Stomach (tissue), 4 donors: ENCODE data around the gene ASIC2.

Experiments
- POLR2A ChIP-seq, 4 donors: fragments of 450-650 bp; IDR thresholded peaks; one replicate each; pipeline ENCODE4 v1.6.1; 2016; ENCODE audit warnings: antibody characterized with exemption in 4 of 4, control low read depth in 2 of 4, mild to moderate bottlenecking in 1 of 4, moderate library complexity in 1 of 4
- TF ChIP-seq, protein P1 (sequence below), 7 experiments: fragments of 450-650 bp in 4 of 7; fragments of 200-600 bp in 3 of 7; sonication (generic) in 3 of 7; IDR thresholded peaks; one replicate each; pipeline ENCODE4 v1.5.1; 2016 to 2019; ENCODE audit warnings: antibody characterized with exemption in 7 of 7, control low read depth in 2 of 7, mild to moderate bottlenecking in 1 of 7

DNA sequence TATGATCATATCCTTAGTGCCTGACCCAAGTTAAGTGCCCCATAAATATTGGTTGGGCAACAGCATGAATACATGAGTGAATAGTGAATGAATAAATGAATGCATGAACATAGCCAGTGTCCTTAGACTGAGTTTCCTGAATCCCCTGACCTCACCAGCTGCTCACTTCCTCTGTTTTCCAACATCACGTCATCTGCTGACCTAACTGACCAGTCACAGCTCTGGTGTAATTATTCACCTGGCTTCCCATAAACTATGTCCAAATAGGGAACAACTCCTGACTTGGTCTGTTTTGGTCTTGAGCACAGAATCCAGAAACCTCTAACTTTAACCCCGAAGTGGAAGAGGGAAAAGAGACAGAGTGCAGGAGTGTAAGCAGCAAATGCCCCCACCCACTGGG is 83.4 kb downstream of the ASIC2 start:
- TF ChIP-seq, protein P1, sequence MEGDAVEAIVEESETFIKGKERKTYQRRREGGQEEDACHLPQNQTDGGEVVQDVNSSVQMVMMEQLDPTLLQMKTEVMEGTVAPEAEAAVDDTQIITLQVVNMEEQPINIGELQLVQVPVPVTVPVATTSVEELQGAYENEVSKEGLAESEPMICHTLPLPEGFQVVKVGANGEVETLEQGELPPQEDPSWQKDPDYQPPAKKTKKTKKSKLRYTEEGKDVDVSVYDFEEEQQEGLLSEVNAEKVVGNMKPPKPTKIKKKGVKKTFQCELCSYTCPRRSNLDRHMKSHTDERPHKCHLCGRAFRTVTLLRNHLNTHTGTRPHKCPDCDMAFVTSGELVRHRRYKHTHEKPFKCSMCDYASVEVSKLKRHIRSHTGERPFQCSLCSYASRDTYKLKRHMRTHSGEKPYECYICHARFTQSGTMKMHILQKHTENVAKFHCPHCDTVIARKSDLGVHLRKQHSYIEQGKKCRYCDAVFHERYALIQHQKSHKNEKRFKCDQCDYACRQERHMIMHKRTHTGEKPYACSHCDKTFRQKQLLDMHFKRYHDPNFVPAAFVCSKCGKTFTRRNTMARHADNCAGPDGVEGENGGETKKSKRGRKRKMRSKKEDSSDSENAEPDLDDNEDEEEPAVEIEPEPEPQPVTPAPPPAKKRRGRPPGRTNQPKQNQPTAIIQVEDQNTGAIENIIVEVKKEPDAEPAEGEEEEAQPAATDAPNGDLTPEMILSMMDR (IDR thresholded peaks at IDR 0.05): no peak
- no peak for TF ChIP-seq POLR2A (IDR thresholded peaks at IDR 0.05)
